GM19324 (cell line): ENCODE data around the gene FMR1NB.
A peak's percentile ranks its signal among the peaks of the same experiment; 100 is the strongest.

Experiments used
- ATAC-seq: cut with Tn5 transposase; IDR thresholded peaks from one replicate; pipeline ENCODE4 v1.9.1; 2021; ENCODE audit warnings: mild to moderate bottlenecking, moderate library complexity; ENCODE audit not compliant: unreplicated experiment, low FRiP score

The FMR1NB gene

GRCh38 chrX:148069759-148070503, 88.8 kb downstream of the FMR1NB start:
- peak; percentile 83 for ATAC-seq

GRCh38 chrX:148070504-148070877, 89.4 kb downstream of the FMR1NB start:
- no peak for ATAC-seq
